GM21367 (cell line): Measurements from ENCODE around the gene CCR2.
"Not testable (repeated sequence)": the region's sequence is repeated elsewhere in the genome, so short reads cannot be mapped to it uniquely, and the experiment has no call there.

Experiments
- ATAC-seq: cut with Tn5 transposase; IDR thresholded peaks from one replicate; pipeline ENCODE4 v1.9.1; 2021; ENCODE audit not compliant: unreplicated experiment

The CCR2 gene

DNA sequence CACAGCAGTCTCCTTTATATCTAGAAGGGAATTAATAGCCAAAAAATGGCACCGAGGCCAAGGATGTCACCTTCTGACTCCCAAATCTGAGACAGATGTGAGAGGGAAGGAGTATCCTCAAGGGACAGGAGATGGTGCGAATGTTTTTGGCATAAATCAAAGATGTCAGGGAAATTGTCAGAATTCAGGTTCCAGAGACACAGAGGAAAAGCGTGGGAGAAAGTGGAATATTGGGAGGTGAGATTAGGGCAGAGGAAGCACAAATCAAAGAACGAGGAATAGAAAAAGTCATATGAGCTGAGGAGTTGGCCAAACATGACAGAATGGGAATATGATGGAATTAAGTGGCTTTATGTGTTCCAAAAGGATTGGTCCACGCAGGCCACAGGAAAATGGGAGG lies 46.9 kb downstream of the CCR2 start:
- ATAC-seq, result no peak

DNA sequence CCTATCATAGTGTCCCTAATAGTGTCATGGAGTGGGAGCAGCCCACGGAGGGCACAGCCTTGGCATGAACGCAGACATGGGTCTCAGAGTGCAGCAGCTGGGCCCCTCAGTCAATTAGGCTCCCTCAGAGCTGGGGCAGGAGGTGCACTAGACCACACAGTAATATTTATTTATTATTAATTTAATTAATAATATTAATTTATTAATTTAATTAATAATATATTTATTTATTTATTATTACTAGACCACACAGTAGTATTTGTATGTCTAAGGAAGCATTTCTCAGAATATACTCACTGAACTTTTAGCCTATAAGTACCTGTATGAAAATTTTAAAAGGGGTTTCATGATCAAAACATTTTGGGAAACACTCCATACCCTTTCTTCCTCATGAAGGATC lies 47.7 kb downstream of the CCR2 start:
- ATAC-seq, result no peak

DNA sequence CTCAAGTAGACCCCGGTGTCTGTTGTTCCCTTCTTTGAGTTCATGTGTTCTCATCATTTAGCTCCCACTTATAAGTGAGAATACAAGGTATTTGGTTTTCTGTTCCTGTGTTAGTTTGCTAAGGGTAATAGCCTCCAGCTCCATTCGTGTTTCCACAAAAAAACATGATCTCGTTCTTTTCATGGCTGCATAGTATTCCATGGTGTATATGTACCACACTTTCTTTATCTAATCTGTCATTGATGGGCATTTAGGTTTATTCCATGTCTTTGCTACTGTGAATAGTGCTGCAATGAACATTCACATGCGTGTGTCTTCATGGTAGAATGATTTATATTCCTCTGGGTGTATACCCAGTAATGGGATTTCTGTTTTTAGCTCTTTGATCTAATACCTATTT lies 49.0 kb downstream of the CCR2 start:
- ATAC-seq, result not testable (repeated sequence)

DNA sequence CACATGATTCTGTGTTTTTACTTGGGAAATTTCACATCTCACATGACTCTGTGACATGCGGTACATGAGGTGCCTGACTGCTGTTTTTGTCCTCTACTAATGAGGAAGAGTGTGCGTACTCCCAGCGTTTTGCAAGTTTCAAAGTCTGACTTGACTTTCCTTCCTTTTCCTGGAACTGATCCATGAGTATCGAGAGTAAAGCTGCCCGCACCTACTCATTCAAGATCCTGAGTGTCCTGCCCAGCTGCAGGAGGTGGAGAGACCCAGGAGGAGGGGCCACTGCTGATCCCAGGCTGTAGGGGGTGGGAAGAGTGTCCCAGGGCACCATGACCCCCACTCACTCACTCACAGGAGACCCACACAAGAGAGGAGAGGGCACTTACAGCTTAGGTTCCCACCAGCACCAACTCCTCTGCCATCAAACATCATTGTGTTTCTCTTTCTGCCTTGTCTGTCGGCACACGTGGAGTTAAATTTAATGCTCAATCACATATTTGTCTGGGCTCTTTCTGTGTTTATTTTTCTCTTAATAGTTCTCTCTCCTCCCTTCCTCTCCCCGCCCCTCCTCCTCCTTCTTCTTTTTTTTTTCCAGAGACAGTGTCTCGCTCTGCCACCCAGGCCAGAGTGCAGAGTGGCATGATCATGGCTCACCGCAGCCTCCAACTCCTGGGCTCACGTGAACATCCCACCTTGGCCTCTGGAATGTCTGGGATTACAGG lies 51.5 kb downstream of the CCR2 start:
- ATAC-seq, result no peak

DNA sequence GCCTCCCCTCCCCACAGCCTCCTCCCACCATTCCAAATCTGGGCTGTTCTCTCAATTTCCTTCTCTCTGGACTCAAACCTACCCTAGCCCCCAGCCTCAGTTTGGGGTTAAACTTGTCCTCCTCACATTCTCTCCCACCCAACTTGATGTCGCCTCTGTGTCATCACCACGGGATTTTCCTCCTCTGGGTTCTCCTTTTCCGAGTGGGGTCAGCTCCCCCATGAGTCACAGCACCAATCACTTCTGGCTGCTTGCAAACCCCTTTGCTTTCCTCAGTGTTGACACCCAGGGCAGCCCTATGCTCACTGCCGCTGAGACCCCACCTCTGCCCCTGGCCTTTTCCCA lies 52.5 kb downstream of the CCR2 start:
- no peak for ATAC-seq

DNA sequence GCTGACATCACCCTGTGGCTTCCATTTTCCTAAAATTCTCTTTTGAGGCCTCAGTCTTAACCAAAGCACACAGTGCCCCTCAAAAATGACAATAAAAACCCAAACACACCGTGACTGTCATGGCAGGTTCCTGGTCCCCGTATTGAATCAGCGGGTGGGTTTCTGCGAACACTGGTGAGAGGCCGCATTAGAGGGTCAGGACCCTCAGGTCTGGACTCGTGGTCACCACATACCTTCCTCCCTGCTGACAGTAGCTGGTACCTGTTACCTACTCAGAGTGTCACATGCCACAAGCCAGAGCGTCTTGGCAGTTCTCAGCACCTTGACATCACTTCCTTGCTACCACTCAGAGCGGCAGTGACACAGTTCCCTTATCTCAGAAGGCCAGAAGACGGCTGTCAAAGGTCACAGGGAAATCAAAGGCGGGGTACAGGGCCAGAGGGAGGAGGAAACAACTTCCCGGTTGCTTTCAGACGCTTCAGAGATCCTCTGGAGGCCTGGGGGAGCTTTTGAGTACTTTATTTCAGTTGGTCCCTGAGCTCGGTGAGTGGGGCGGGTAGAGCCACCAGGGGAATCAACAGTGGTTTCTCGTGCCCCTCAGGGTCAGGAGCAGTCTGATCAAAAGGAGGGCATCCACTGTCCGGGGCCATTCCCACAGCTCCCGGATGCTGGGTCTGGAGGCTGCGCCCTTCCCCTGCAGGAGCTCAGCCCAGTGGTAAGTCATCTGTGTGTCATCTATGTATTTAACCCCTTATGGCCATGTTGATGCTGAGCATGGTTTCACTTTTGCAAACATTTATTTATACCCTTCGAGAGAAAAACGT lies 53.1 kb downstream of the CCR2 start, which contains the start of the genes CCR5AS and CCRL2:
Gene CCR5AS, minus strand, starts transcription at position 279 of the 824 bp plus-strand sequence.
Gene CCRL2, plus strand, starts transcription at position 472 of the 824 bp plus-strand sequence. CDS start 821 bp downstream, outside the sequence.
- no peak for ATAC-seq

DNA sequence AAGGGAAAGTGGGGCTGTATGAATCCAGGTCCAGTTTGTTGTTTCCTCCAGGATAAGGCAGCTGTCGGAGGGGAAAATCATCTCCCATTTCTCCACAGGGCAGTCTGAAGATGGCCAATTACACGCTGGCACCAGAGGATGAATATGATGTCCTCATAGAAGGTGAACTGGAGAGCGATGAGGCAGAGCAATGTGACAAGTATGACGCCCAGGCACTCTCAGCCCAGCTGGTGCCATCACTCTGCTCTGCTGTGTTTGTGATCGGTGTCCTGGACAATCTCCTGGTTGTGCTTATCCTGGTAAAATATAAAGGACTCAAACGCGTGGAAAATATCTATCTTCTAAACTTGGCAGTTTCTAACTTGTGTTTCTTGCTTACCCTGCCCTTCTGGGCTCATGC lies 54.1 kb downstream of the CCR2 start:
- ATAC-seq, result no peak

DNA sequence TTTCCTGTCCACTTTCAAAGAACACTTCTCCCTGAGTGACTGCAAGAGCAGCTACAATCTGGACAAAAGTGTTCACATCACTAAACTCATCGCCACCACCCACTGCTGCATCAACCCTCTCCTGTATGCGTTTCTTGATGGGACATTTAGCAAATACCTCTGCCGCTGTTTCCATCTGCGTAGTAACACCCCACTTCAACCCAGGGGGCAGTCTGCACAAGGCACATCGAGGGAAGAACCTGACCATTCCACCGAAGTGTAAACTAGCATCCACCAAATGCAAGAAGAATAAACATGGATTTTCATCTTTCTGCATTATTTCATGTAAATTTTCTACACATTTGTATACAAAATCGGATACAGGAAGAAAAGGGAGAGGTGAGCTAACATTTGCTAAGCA lies 54.9 kb downstream of the CCR2 start:
- ATAC-seq, result no peak

DNA sequence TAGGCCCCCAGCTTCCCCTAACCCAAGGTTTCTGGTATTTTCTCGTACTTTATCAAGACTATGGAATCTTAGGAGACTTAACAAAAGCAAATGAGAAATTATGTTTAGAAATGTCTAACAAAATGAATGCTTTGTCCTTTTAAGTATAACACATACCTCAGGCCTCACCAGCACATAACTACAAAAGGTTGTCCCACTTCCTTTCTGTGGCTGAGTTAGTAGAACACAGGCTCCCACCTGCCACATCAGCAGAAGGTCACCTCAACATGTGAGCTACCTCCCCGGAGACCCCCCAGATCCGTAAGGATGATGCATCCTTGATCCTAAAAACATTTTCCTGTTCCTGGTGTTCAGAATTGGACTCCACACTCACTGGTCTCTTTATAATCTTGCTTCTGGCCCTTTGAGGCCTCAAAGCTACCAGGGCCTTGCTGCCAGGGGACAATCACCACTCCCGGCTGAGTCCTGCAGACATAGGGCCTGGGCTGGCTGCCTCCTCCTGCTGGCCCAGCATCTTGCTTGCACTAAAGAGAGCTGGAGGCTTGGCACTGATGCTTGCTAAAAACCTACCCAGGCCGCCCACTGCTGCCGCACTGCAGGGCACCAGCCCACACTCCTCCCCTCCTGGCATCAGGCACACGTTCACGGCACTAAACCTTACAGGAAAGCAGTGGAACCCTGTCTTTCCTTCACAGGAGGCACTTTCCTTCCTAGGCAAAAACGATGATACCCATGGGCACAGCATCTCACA lies 56.0 kb downstream of the CCR2 start:
- ATAC-seq, result no peak
